ENCODE data around the gene MRPL53. TPM values are rescaled to one million over a fixed set of nuclear protein-coding genes. Genes with fewer than 3 reads are reported as not detected.

MRPL53 gene
- total and polyA plus RNA-seq, 2 of the 13 experiments (the other 11 are each of a cell fraction or from before 2014, with no cell fraction given): 34.3 to 51.9 TPM

DNA sequence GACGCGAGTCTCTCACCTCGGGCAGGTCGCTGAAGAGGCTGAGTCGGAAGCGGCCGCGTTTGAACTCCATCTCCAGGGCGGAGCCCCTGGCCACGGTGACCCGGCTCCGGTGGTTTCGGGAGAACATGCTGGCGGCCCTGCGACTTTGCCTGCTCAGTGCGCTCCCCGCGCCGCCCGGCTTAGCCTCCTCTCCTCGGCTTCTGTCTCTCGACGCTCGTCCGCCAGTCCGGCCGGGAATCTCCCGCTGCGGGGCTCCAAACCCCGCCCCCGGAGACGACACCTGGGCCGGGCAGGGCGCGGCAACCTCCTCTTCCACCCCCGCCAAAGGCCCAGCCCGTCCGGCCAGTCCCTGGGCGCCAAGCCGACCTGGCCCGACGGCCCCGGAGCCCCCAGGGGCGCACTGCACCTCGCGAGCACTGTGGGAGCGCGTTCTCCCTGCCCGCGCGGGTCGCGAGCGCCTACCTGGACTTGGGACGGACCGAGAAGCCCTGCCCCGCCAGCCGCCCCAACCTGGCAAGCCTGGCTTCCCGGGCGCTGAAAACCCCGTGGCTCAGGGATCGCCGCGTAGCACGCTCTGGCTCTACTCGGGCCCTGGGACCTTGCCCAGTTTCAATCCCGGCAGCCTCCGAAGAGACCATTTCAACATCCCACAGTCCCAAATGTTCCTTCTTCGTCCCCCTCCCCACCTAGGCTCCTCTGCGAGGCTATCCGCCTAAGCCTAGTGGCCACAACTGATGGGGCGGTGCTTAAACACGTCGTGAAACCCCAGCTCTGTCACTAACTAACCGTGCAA is 30.6 kb downstream of the MRPL53 start, which contains the start of gene RTKN (continued):
- TF ChIP-seq BCLAF1 (IDR thresholded peaks at IDR 0.05): no peak
- TF ChIP-seq ZNF543 (CRISPR knock-in tag; IDR thresholded peaks at IDR 0.05): peak; percentile 91
- TF ChIP-seq PCBP2 (optimal IDR thresholded peaks at IDR 0.05; ENCODE audit: low read depth, low read length, poor library complexity, severe bottlenecking): peak; percentile 58
- peak; percentile 38 for TF ChIP-seq CTCF (CRISPR knock-in tag; IDR thresholded peaks at IDR 0.05)
- TF ChIP-seq GATAD1 (CRISPR knock-in tag; IDR thresholded peaks at IDR 0.05): peak; percentile 67
- TF ChIP-seq FOXK1 (CRISPR knock-in tag; IDR thresholded peaks at IDR 0.05; ENCODE audit: borderline replicate concordance, low read depth): peak; percentile 43; the same call in 1 of the 2 replicates
- no peak; the same call in 1 of the 2 replicates for TF ChIP-seq ZNF317 (CRISPR knock-in tag; IDR thresholded peaks at IDR 0.05)
- TF ChIP-seq TGIF2 (CRISPR knock-in tag; IDR thresholded peaks at IDR 0.05): no peak; the same call in none of the 2 replicates
- TF ChIP-seq FLYWCH1 (CRISPR knock-in tag; IDR thresholded peaks at IDR 0.05): no peak
- TF ChIP-seq, protein P1, sequence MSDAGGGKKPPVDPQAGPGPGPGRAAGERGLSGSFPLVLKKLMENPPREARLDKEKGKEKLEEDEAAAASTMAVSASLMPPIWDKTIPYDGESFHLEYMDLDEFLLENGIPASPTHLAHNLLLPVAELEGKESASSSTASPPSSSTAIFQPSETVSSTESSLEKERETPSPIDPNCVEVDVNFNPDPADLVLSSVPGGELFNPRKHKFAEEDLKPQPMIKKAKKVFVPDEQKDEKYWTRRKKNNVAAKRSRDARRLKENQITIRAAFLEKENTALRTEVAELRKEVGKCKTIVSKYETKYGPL (CRISPR knock-in tag; IDR thresholded peaks at IDR 0.05): peak; percentile 13; the same call in 1 of the 2 replicates
- peak; percentile 83; the same call in 1 of the 2 replicates for TF ChIP-seq CCDC6 (CRISPR knock-in tag; IDR thresholded peaks at IDR 0.05)
- TF ChIP-seq RBAK (CRISPR knock-in tag; IDR thresholded peaks at IDR 0.05): no peak
- peak; percentile 97 for TF ChIP-seq DR1 (CRISPR knock-in tag; IDR thresholded peaks at IDR 0.05)
- peak; percentile 43 for TF ChIP-seq ZSCAN25 (CRISPR knock-in tag; IDR thresholded peaks at IDR 0.05)
- TF ChIP-seq TBP (CRISPR knock-in tag; IDR thresholded peaks at IDR 0.05): no peak
- TF ChIP-seq ZSCAN22 (CRISPR knock-in tag; IDR thresholded peaks at IDR 0.05): peak; percentile 76; the same call in 1 of the 2 replicates
- TF ChIP-seq ESRRA (CRISPR knock-in tag; IDR thresholded peaks at IDR 0.05; ENCODE audit: low read depth): peak; percentile 55; the same call in 1 of the 2 replicates
- peak; percentile 80 for TF ChIP-seq SMAD3 (CRISPR knock-in tag; IDR thresholded peaks at IDR 0.05)
- TF ChIP-seq, protein P2, sequence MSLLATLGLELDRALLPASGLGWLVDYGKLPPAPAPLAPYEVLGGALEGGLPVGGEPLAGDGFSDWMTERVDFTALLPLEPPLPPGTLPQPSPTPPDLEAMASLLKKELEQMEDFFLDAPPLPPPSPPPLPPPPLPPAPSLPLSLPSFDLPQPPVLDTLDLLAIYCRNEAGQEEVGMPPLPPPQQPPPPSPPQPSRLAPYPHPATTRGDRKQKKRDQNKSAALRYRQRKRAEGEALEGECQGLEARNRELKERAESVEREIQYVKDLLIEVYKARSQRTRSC (CRISPR knock-in tag; IDR thresholded peaks at IDR 0.05; ENCODE audit: low read depth): no peak
- TF ChIP-seq ZNF839 (CRISPR knock-in tag; IDR thresholded peaks at IDR 0.05; ENCODE audit: borderline replicate concordance): 0 out of 2 replicates have a peak, but pooled peaks have one; percentile 60
- peak; percentile 82; the same call in 1 of the 2 replicates for TF ChIP-seq ARID2 (CRISPR knock-in tag; IDR thresholded peaks at IDR 0.05; ENCODE audit: borderline replicate concordance)
- TF ChIP-seq IRF1 (CRISPR knock-in tag; IDR thresholded peaks at IDR 0.05; ENCODE audit: low read depth): no peak
- TF ChIP-seq ZNF709 (CRISPR knock-in tag; IDR thresholded peaks at IDR 0.05): peak; percentile 93; the same call in 1 of the 2 replicates

Data from HepG2 (cell line).